NT2/D1 (cell line): ENCODE measurements around the gene BRIP1.

Experiments
- DNase-seq: peaks from one replicate; pipeline ENCODE4 v3.0.0-alpha.2; 2011; ENCODE audit warnings: low read depth, low spot score
- H3K27me3 ChIP-seq: 2 replicates; pipeline ENCODE4 v1.6.0; 2011; ENCODE audit warnings: mild to moderate bottlenecking; ENCODE audit not compliant: insufficient read length, insufficient read depth
- H3K36me3 ChIP-seq: 2 replicates; pipeline ENCODE4 v1.6.1; 2011; ENCODE audit warnings: mild to moderate bottlenecking, low read length, mixed read lengths; ENCODE audit not compliant: insufficient read depth, insufficient read length
- H3K4me1 ChIP-seq: 2 replicates; pipeline ENCODE4 v1.5.1; 2011; ENCODE audit not compliant: insufficient read depth, insufficient read length
- H3K4me3 ChIP-seq: 2 replicates; pipeline ENCODE4 v1.5.1; 2011; ENCODE audit warnings: low read depth; ENCODE audit not compliant: insufficient read length
- H3K9ac ChIP-seq: 2 replicates; pipeline ENCODE4 v1.6.0; 2011; ENCODE audit warnings: low read depth; ENCODE audit not compliant: insufficient read length
- H3K9me3 ChIP-seq: 2 replicates; pipeline ENCODE4 v1.5.1; 2011; ENCODE audit warnings: mild to moderate bottlenecking, low read length; ENCODE audit not compliant: insufficient read depth
- SUZ12 ChIP-seq: IDR thresholded peaks from 2 replicates; pipeline ENCODE4 v1.6.1; 2011; ENCODE audit not compliant: insufficient read length, insufficient read depth; ENCODE audit errors: extremely low read depth
- YY1 ChIP-seq: IDR thresholded peaks from 2 replicates; pipeline ENCODE4 v1.6.1; 2011; ENCODE audit not compliant: insufficient read length, insufficient read depth
- ZNF274 ChIP-seq: IDR thresholded peaks from 2 replicates; pipeline ENCODE4 v1.6.1; 2011; ENCODE audit warnings: mild to moderate bottlenecking, low read depth, low read length

BRIP1 gene

DNA sequence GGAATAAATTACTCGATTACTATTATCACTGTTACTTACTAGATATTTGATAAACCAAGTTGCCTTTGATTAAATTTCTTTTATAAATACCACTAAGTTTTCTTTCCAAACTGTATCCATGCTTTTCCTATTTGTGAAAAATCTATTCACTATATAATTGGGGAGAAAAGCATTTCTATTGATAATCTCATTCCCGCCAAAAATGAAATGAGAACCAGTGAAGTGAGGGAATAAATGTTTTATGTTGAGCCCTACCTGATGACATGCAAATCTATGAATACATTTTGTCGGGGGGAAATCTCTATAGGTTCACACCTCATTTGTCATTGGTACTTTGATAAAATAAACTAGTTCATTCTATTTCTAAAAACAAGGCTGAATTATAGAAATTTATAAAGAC, 15.7 kb downstream of the BRIP1 start:
- peaks cover 72% of the 10 kb centered on the region for H3K36me3 ChIP-seq
- TF ChIP-seq YY1 = no peak
- TF ChIP-seq ZNF274 = no peak
- no peak for TF ChIP-seq SUZ12
- H3K4me3 ChIP-seq = no peak overlapping the region
- DNase-seq = no peak
- no peaks in the 10 kb centered on the region for H3K9me3 ChIP-seq
- H3K4me1 ChIP-seq = no peaks in the 10 kb centered on the region
- H3K27me3 ChIP-seq = no peaks in the 10 kb centered on the region
- H3K9ac ChIP-seq = no peak overlapping the region

DNA sequence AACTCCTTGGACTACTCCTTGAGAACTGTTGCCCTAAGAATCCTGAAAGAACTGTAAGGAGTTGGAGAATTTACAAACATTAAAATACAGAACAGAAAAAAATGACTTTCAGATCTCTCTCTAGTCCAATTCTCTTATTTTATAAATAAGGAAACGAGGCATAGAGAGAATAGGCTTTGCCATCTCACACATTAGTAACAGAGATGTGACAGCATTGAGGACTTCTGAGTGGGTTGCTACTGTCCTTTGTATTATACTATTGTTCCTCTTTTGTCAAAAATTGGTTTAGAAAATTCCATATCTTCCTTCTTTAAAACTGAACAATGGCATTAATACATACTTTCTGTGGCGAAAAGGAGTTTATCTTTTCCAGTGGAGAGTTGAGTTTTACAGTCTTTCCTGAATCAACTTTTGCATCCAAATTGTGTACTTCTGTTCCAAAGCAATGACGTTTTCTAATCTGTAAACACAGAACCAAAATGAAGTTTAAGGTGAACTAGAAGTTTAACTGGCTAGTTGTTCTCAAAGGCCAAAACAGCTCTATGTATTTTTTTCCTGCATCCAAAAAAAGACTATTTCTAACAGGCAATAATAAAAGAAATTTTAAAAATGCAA, 16.5 kb downstream of the BRIP1 start:
- DNase-seq = no peak
- no peak overlapping the region for H3K4me3 ChIP-seq
- no peaks in the 10 kb centered on the region for H3K9me3 ChIP-seq
- no peaks in the 10 kb centered on the region for H3K4me1 ChIP-seq
- H3K9ac ChIP-seq = no peak overlapping the region
- H3K36me3 ChIP-seq = peaks cover 68% of the 10 kb centered on the region
- TF ChIP-seq YY1 = no peak
- no peak for TF ChIP-seq ZNF274
- TF ChIP-seq SUZ12 = no peak
- H3K27me3 ChIP-seq = no peaks in the 10 kb centered on the region

DNA sequence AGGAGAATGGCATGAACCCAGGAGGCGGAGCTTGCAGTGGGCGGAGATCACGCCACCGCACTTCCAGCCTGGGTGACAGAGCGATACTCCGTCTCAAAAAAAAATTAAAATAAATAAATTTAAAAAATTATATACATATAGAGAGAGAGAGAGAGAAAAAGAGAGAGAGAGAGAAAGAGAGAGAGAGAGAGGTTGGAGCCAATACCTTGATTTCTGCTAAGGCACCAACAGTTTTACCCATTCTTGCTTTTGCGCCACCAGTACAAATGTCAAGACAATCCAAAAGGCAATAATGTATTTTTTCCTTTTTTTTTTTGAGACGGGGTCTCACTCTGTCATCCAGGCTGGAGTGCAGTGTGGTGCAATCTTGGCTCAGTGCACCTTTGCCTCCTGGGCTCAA, 17.2 kb downstream of the BRIP1 start:
- Histone ChIP-seq H3K9ac (no peak overlapping the region), H3K9me3 (no peaks in the 10 kb centered on the region), H3K4me1 (no peaks in the 10 kb centered on the region), H3K36me3 (peaks cover 63% of the 10 kb centered on the region), H3K4me3 (no peak overlapping the region), H3K27me3 (no peaks in the 10 kb centered on the region)
- no peak for TF ChIP-seq YY1
- TF ChIP-seq SUZ12 = no peak
- no peak for TF ChIP-seq ZNF274
- DNase-seq = no peak

DNA sequence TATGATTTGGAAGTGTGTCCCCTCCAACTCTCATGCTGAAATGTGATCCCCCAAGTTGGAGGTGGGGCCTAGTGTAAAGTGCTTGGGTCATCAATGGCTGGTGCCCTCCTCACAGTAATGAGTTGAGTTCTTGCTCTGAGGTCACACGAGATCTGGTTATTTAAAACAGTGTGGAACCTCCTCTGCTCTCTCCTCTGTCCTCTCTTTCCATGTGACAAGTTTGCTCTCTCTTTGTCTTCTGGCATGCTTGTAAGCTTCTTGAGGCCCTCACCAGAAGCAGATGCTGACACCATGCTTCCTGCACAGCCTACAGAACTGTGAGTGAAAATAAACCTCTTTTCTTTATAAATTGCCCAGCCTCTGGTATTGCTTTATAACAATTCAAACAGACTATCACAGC, 19.9 kb downstream of the BRIP1 start:
- H3K36me3 ChIP-seq = peaks cover 52% of the 10 kb centered on the region
- no peak for TF ChIP-seq ZNF274
- no peak for TF ChIP-seq SUZ12
- no peak for TF ChIP-seq YY1
- no peak overlapping the region for H3K4me3 ChIP-seq
- no peaks in the 10 kb centered on the region for H3K4me1 ChIP-seq
- DNase-seq = no peak
- H3K9ac ChIP-seq = no peak overlapping the region
- H3K27me3 ChIP-seq = no peaks in the 10 kb centered on the region
- no peaks in the 10 kb centered on the region for H3K9me3 ChIP-seq

DNA sequence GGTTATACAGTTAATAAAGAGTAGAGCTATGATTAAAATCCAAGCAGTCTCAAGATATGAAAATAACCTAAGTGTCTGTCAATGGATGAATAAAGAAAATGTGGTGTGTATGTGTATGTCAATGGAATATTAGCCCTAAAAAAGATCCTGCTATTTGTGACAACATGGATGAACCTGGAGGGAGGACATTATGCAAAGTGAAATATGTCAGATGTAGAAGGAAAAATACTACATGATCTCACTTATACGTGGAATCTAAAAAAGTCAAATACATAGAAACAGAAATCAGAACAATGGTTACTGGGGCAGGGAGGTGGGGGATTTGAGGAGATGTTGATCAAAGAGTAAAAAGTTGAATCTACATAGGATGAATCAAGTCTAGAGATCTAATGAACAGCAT, 20.4 kb downstream of the BRIP1 start:
- Histone ChIP-seq H3K9me3 (no peaks in the 10 kb centered on the region), H3K4me1 (no peaks in the 10 kb centered on the region), H3K27me3 (no peaks in the 10 kb centered on the region), H3K9ac (no peak overlapping the region), H3K36me3 (peaks cover 49% of the 10 kb centered on the region), H3K4me3 (no peak overlapping the region)
- TF ChIP-seq ZNF274 = no peak
- no peak for TF ChIP-seq YY1
- TF ChIP-seq SUZ12 = no peak
- DNase-seq = no peak

DNA sequence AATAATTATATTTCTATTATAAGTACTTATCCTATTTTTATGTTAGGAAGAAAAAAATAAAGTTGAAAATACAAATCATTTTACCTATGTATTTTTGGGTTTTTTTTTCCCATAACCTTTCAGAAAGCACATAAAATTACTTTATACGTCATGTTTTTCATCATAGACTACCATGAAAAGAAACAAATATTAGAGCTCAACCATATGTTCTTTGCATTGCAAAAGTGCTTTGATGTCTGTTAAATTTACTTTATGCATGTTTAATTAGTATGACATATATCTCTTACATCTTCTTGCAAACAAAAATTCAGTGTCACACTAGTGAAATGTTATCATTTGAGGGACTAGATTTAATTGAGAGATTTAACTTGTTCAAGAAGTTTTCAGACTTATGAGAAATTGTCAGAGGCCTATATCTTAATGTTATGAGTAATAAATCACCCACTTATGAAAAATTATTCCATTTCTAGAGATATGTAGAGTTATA, 24.0 kb downstream of the BRIP1 start:
- Histone ChIP-seq H3K36me3 (peaks cover 27% of the 10 kb centered on the region), H3K27me3 (no peaks in the 10 kb centered on the region), H3K4me3 (no peak overlapping the region), H3K9me3 (no peaks in the 10 kb centered on the region), H3K4me1 (no peaks in the 10 kb centered on the region), H3K9ac (no peak overlapping the region)
- no peak for TF ChIP-seq ZNF274
- TF ChIP-seq SUZ12 = no peak
- no peak for TF ChIP-seq YY1
- no peak for DNase-seq

DNA sequence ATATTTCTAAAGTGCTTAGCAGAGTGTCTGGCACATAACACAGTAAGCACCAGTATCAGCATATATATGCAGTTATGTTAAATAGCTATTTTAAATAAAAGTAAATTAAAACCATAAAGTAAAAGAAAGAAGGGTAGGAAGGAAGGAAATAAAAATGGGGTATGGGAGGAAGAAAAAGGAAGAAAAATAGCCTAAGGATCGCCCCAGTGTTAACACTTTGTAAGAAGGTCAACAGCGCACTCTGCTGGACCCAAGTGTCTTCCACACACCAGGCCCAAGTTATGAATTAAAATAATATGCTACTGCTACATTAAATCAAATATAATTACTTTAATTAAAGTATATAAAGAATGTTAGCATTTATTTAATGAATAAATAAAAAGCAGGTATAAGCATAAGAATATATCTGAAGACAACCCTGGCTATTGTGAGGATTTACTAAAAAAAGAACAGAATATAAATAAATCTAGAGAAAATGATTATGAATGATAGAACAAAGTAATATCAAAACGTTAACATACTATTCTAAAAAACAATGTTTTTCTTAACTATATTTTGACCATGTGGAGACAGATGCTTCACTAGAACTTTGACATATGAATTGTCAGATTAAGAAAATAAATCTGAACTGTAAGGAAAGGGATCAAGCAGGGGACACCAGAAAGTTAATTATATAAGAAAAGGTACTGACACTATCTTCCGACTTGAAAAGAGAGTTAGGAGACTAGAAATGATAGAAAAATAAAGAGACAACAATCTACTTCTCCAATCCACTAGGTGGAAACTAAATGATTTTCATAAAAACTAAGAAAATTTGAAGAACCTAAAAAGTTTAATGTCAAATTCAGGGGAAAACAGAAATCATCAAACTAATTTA, 25.9 kb downstream of the BRIP1 start:
- no peak for TF ChIP-seq YY1
- TF ChIP-seq SUZ12 = no peak
- no peak for TF ChIP-seq ZNF274
- Histone ChIP-seq H3K36me3 (peaks cover 9% of the 10 kb centered on the region), H3K4me3 (no peak overlapping the region), H3K9me3 (no peaks in the 10 kb centered on the region), H3K4me1 (no peaks in the 10 kb centered on the region), H3K27me3 (no peaks in the 10 kb centered on the region), H3K9ac (no peak overlapping the region)
- peak; percentile 11 for DNase-seq
